Ovary (tissue), 10 donors: ENCODE data around the gene GABBR1. TPM values are rescaled to one million over a fixed set of nuclear protein-coding genes. Genes with fewer than 3 reads are reported as not detected.

Experiments used
- DNase-seq, 5 donors: peaks; one replicate each; pipeline ENCODE4 v3.0.0-alpha.2; 2019 to 2020
- H3K27ac ChIP-seq, 2 donors: fragments of 200-600 bp; one replicate each; pipeline versions ENCODE4 v1.5.1 to v1.8.0; 2019 to 2022
- H3K27me3 ChIP-seq: fragments of 200-600 bp; one replicate; pipeline ENCODE4 v1.8.0; 2022
- H3K36me3 ChIP-seq: fragments of 200-600 bp; sonication (generic); one replicate; pipeline ENCODE4 v1.5.1; 2019
- H3K4me1 ChIP-seq: one replicate; pipeline ENCODE4 v1.8.1; 2013; ENCODE audit warnings: mild to moderate bottlenecking, moderate library complexity; ENCODE audit not compliant: insufficient read depth
- H3K4me3 ChIP-seq: fragments of 200-600 bp; sonication (generic); one replicate; pipeline ENCODE4 v1.5.1; 2017
- H3K9me3 ChIP-seq, 2 donors: fragments of 200-600 bp in 1 of 2; sonication (generic) in 1 of 2; one replicate each; pipeline versions ENCODE4 v1.5.1 to v1.8.1; 2013 to 2019; ENCODE audit warnings: mild to moderate bottlenecking in 1 of 2, moderate library complexity in 1 of 2
- CTCF ChIP-seq, 3 donors: fragments of 450-650 bp in 2 of 3; fragments of 200-600 bp in 1 of 3; IDR thresholded peaks; one replicate each; pipeline versions ENCODE4 v1.5.1 to v1.8.0; 2016 to 2022; ENCODE audit warnings: antibody characterized with exemption in 3 of 3, mild to moderate bottlenecking in 1 of 3
- EP300 ChIP-seq: sonication (generic); formaldehyde crosslinking; IDR thresholded peaks from one replicate; pipeline ENCODE4 v1.6.1; 2017; ENCODE audit warnings: antibody characterized with exemption
- POLR2A ChIP-seq: fragments of 450-650 bp; IDR thresholded peaks from one replicate; pipeline ENCODE4 v1.6.1; 2017; ENCODE audit warnings: antibody characterized with exemption, mild to moderate bottlenecking, moderate library complexity
- WGBS, 3 donors: extraction: QIAGEN DNeasy Blood & Tissue Kit in 1 of 3; methylation state at CpG; one replicate each; pipeline versions ENCODE4 v1.1.5 to v1.1.7; 2013 to 2017; 5-methylcytosine and 5-hydroxymethylcytosine counted together
- intact Hi-C, 4 donors: fragments of 100-400 bp; cut with DNase I; formaldehyde crosslinking; loops; one replicate each; pipeline versions ENCODE4 v1.11.0 to v1.15.1; 2022 to 2023
- long read RNA-seq, 3 donors: library from polyadenylated mRNA in 2 of 3; unstranded in 2 of 3; transcript quantifications; one replicate each; pipeline ENCODE4 v2.0.0 and lab custom pipeline, GENCODE V29; 2021 to 2026
- polyA plus RNA-seq, 2 donors: library from polyadenylated mRNA; stranded (reverse); fragments of 200-250 nt in 1 of 2; fragments of 350-450 nt in 1 of 2; fragmentation: Illumina TruSeq in 1 of 2; extraction: RNeasy Lipid Tissue Mini Kit (QIAGEN cat#74804) in 1 of 2; gene quantifications; one replicate each; pipeline ENCODE4 v1.2.3, GENCODE V29; 2013 to 2014
- total RNA-seq, 7 donors: library from RNA; depleted of rRNA in 2 of 7; stranded (reverse); fragments of >200 nt in 2 of 7; fragmentation: NEBNext Ultra II Directional in 3 of 7; extraction: Animal tissue kit (Norgen Biotek cat#: 25700) in 3 of 7; gene quantifications; one replicate each; pipeline versions ENCODE4 v1.1.0 to v1.2.4, GENCODE V29; 2016 to 2023
- donor health status: DM: no; HTN: no; CAD: no; lungs with moderate emphysema.
- donor health status: DM: no; HTN: no; CAD: no.
- donor health status: Bipolar disorder and iron deficiency.
- donor health status: DM: yes; HTN: yes; CAD: no.
- donor health status: DM: no; HTN: no; CAD: no.
- donor health status: DM: yes; HTN: yes; CAD: no.

GABBR1 gene
- total RNA-seq (10 to 100 TPM; 23.0 to 80.0 (median 58.0) TPM), polyA plus RNA-seq (10 to 100 TPM; 41.3 to 48.5 TPM)
- long read RNA-seq, donor 1, partial matches to known transcripts = 14 of 47 reads
- long read RNA-seq, donor 1, other reads (novel, unspliced or antisense) = 33 of 47 reads
- long read RNA-seq, donor 2, transcript GABBR1-207 (4 exons, 1,252 nt) = major isoform, 5 of 91 reads
- long read RNA-seq, donor 2, partial matches to known transcripts = 86 of 91 reads
- long read RNA-seq, donor 2, other reads (novel, unspliced or antisense) = 0 of 91 reads
- long read RNA-seq, donor 3, partial matches to known transcripts = 34 of 53 reads
- long read RNA-seq, donor 3, other reads (novel, unspliced or antisense) = 18 of 53 reads

GRCh38 chr6:29632789-29633533, at the start of gene GABBR1:
Gene GABBR1, minus strand, starts transcription at chr6:29633183. Its CDS starts 798 bp downstream, at chr6:29632385.
- peak; percentile 85 to 90 (median 90) for DNase-seq
- Histone ChIP-seq H3K27ac (peak within 1 kb of the TSS; percentile 31 to 43), H3K36me3 (no peaks in the 10 kb centered on the region), H3K4me3 (peak within 1 kb of the TSS; percentile 79), H3K27me3 (no peaks in the 10 kb centered on the region), H3K9me3 (no peaks in the 10 kb centered on the region), H3K4me1 (peaks cover 11% of the 10 kb centered on the region)
- peak; percentile 39 for TF ChIP-seq POLR2A
- no peak for TF ChIP-seq EP300
- intact Hi-C loops = no loop called here
- 0 to 1% (median 1%) methylated on average over 38 to 57 of the region's 57 CpGs for WGBS, 3 donors

- Histone ChIP-seq H3K4me3 (no peak overlapping the region), H3K27me3 (no peaks in the 10 kb centered on the region), H3K27ac (no peak overlapping the region), H3K4me1 (no peaks in the 10 kb centered on the region), H3K36me3 (no peaks in the 10 kb centered on the region), H3K9me3 (no peaks in the 10 kb centered on the region)
- TF ChIP-seq CTCF (IDR thresholded peaks at IDR 0.05) (no peak), POLR2A (no peak), EP300 (no peak)
- intact Hi-C loops = no loop called here
- 83 to 87% (median 84%) methylated on average over 8 of the region's 8 CpGs for WGBS, 3 donors
- DNase-seq = no peak
Measured at GRCh38 chr6:29681811-29682210, 48.8 kb upstream of the GABBR1 start.

- TF ChIP-seq CTCF (IDR thresholded peaks at IDR 0.05) (no peak), POLR2A (no peak), EP300 (no peak)
- Histone ChIP-seq H3K4me3 (no peak within 1 kb of the TSS), H3K27ac (no peak within 1 kb of the TSS), H3K9me3 (no peaks in the 10 kb centered on the region), H3K27me3 (no peaks in the 10 kb centered on the region), H3K36me3 (no peaks in the 10 kb centered on the region), H3K4me1 (no peaks in the 10 kb centered on the region)
- 35 to 83% (median 53%) methylated on average over 31 of the region's 31 CpGs for WGBS, 3 donors
- DNase-seq = no peak
- intact Hi-C loops = no loop called here
Measured at GRCh38 chr6:29680904-29681303, 47.9 kb upstream of the GABBR1 start, which contains the start of gene ZFP57. Gene ZFP57, minus strand, starts transcription at chr6:29681152. Its CDS starts 4,149 bp downstream, at chr6:29677003.

- intact Hi-C loops = no loop called here
Measured at GRCh38 chr6:29680416-29680815, 47.4 kb upstream of the GABBR1 start.

More at GRCh38 chr6:29680416-29680815, 47.4 kb upstream of the GABBR1 start:
- no peak overlapping the region for H3K27ac ChIP-seq
- H3K9me3 ChIP-seq = no peaks in the 10 kb centered on the region
- DNase-seq = no peak
- 51 to 93% (median 65%) methylated on average over 21 to 24 of the region's 24 CpGs for WGBS, 3 donors
- no peaks in the 10 kb centered on the region for H3K27me3 ChIP-seq
- no peak overlapping the region for H3K4me3 ChIP-seq
- H3K4me1 ChIP-seq = no peaks in the 10 kb centered on the region
- TF ChIP-seq EP300 (no peak), POLR2A (no peak), CTCF (IDR thresholded peaks at IDR 0.05) (no peak)
- no peaks in the 10 kb centered on the region for H3K36me3 ChIP-seq
